T-cell (primary cell): Measurements from ENCODE around the gene LPIN1. TPM values are rescaled to one million over a fixed set of nuclear protein-coding genes. Genes with fewer than 3 reads are reported as not detected.
A peak's percentile ranks its signal among the peaks of the same experiment; 100 is the strongest.

Experiments
- ATAC-seq, 4 experiments: fragments of 200-7000 bp in 3 of 4; fragments of 150-1000 bp in 1 of 4; cut with Tn5 transposase; replicated peaks in 1 of 4; 1 replicate in 3 of 4; 2 replicates in 1 of 4; pipeline ENCODE4 v1.10.0; 2021; ENCODE audit warnings: moderate library complexity in 3 of 4, mild to moderate bottlenecking in 2 of 4, moderate number of reproducible peaks in 1 of 4
- CTCF ChIA-PET, 2 donors: fragments of 300-600 bp; sonication (Branson Sonifier 250); formaldehyde crosslinking; loops; one replicate each; lab custom pipeline; 2022; ENCODE audit warnings: antibody characterized with exemption in 2 of 2; lab: Charles Lee
- POLR2A ChIA-PET, 2 donors: fragments of 300-600 bp; sonication (Branson Sonifier 250); formaldehyde crosslinking; loops; one replicate each; lab custom pipeline; 2022; ENCODE audit warnings: antibody characterized with exemption in 2 of 2; lab: Charles Lee
- DNase-seq, 35 experiments: peaks; one replicate each; pipeline versions ENCODE4 v3.0.0 to v3.0.0-alpha.2; 2013 to 2023
- H3K27ac ChIP-seq: one replicate; pipeline ENCODE4 v1.5.1; 2013; ENCODE audit warnings: low read length
- H3K27me3 ChIP-seq, 2 experiments: replicated peaks in 1 of 2; 1 replicate in 1 of 2; 2 replicates in 1 of 2; pipeline versions ENCODE4 v1.6.1 to v1.7.0; 2013; ENCODE audit warnings: low read length in 1 of 2, mixed read lengths in 1 of 2; ENCODE audit not compliant: control insufficient read depth in 2 of 2, insufficient read depth in 2 of 2; ENCODE audit errors: extremely low read depth in 1 of 2
- H3K36me3 ChIP-seq, 2 donors: 1 replicate in 1 of 2; 2 replicates in 1 of 2; pipeline versions ENCODE4 v1.6.1 to v1.7.0; 2013; ENCODE audit warnings: low read length in 1 of 2; ENCODE audit not compliant: control insufficient read depth in 2 of 2, insufficient read depth in 1 of 2; ENCODE audit errors: extremely low read depth in 1 of 2
- H3K4me1 ChIP-seq, 2 experiments: 1 replicate in 1 of 2; 2 replicates in 1 of 2; pipeline versions ENCODE4 v1.6.1 to v1.7.0; 2013; ENCODE audit warnings: low read length in 2 of 2, mixed read lengths in 1 of 2; ENCODE audit not compliant: insufficient read depth in 2 of 2, control insufficient read depth in 1 of 2; ENCODE audit errors: extremely low read depth in 1 of 2
- H3K4me3 ChIP-seq, 2 donors: 1 replicate in 1 of 2; 2 replicates in 1 of 2; pipeline versions ENCODE4 v1.5.1 to v1.7.0; 2013; ENCODE audit warnings: mild to moderate bottlenecking in 2 of 2, low read length in 1 of 2, moderate library complexity in 1 of 2; ENCODE audit not compliant: control insufficient read depth in 1 of 2; ENCODE audit errors: extremely low read depth in 1 of 2
- H3K9me3 ChIP-seq: 2 replicates; pipeline ENCODE4 v1.7.0; 2013
- H3K27ac Mint-ChIP-seq, 2 donors: one replicate each; pipeline ENCODE4 v1.8.0; 2020 to 2021; ENCODE audit warnings: mild to moderate bottlenecking in 2 of 2, mixed read lengths in 2 of 2
- H3K27me3 Mint-ChIP-seq, 2 donors: one replicate each; pipeline ENCODE4 v1.8.0; 2021 to 2022; ENCODE audit warnings: mixed read lengths in 2 of 2
- H3K36me3 Mint-ChIP-seq: one replicate; pipeline ENCODE4 v1.8.0; 2021; ENCODE audit warnings: mixed read lengths
- H3K4me1 Mint-ChIP-seq, 3 donors: one replicate each; pipeline ENCODE4 v1.8.0; 2020 to 2022; ENCODE audit warnings: mixed read lengths in 3 of 3, mild to moderate bottlenecking in 1 of 3
- H3K4me3 Mint-ChIP-seq, 3 donors: one replicate each; pipeline ENCODE4 v1.8.0; 2020 to 2022; ENCODE audit warnings: mild to moderate bottlenecking in 3 of 3, mixed read lengths in 3 of 3, moderate library complexity in 3 of 3
- H3K9me3 Mint-ChIP-seq, 3 donors: one replicate each; pipeline ENCODE4 v1.8.0; 2020 to 2022; ENCODE audit warnings: mixed read lengths in 3 of 3
- WGBS: methylation state at CpG from one replicate; pipeline ENCODE4 v1.1.5; 2013; ENCODE audit warnings: missing lambda C conversion rate; ENCODE audit not compliant: insufficient coverage; 5-methylcytosine and 5-hydroxymethylcytosine counted together
- total RNA-seq, 35 experiments: library from RNA in 6 of 35; stranded (reverse) in 6 of 35; fragments of 120-200 nt in 1 of 35; gene quantifications; one replicate each; pipeline versions ENCODE4 v1.2.1 to v1.2.4 and lab custom pipeline; 2013 to 2026

Gene LPIN1
- total RNA-seq, 5 donors from 2014 or later (not counting 1 experiment from before 2014, with no cell fraction given), result 67.1 to 102 (median 88.0) TPM

- no peaks in the 10 kb centered on the region for H3K27me3 Mint-ChIP-seq
- ChIA-PET POLR2A (no interaction called here), CTCF (interaction anchor here (0.7 to 1.9 kb wide), 2 partner anchors 35 to 59 kb away, joined by 3 to 6 read pairs; no protein-coding TSS in a partner anchor)
- H3K27ac ChIP-seq, result peak overlapping the region; percentile 87
- ATAC-seq (no peak), DNase-seq (peak in 2 of 35 experiments; percentile 10 to 32)
- peaks cover 31 to 85% of the 10 kb centered on the region in 2 experiments for H3K4me1 ChIP-seq
- 74% methylated on average over 5 of the region's 13 CpGs for WGBS
- peaks cover 69 to 89% (median 85%) of the 10 kb centered on the region in 3 donors for H3K4me1 Mint-ChIP-seq
- H3K4me3 ChIP-seq, result peak overlapping the region in 1 of 2 donors; percentile 82
- H3K9me3 ChIP-seq, result no peaks in the 10 kb centered on the region
- no peaks in the 10 kb centered on the region for H3K9me3 Mint-ChIP-seq
- H3K36me3 Mint-ChIP-seq, result no peaks in the 10 kb centered on the region
- no peaks in the 10 kb centered on the region for H3K36me3 ChIP-seq
- no peaks in the 10 kb centered on the region for H3K27me3 ChIP-seq
- peak overlapping the region; percentile 87 to 96 (median 89) for H3K4me3 Mint-ChIP-seq
- peak overlapping the region; percentile 77 to 91 for H3K27ac Mint-ChIP-seq
Measured at GRCh38 chr2:11748861-11749645, 2.6 kb downstream of the LPIN1 start.

- H3K4me3 ChIP-seq, result no peak overlapping the region
- Mint-ChIP-seq H3K4me3 (peak overlapping the region; percentile 87 to 96 (median 89)), H3K4me1 (peaks cover 70 to 89% (median 85%) of the 10 kb centered on the region in 3 donors), H3K36me3 (no peaks in the 10 kb centered on the region), H3K27me3 (no peaks in the 10 kb centered on the region), H3K27ac (peak overlapping the region; percentile 77 to 91), H3K9me3 (no peaks in the 10 kb centered on the region)
- H3K9me3 ChIP-seq, result no peaks in the 10 kb centered on the region
- no peaks in the 10 kb centered on the region for H3K36me3 ChIP-seq
- H3K4me1 ChIP-seq, result peaks cover 34 to 85% of the 10 kb centered on the region in 2 experiments
- WGBS, result 66% methylated on average over 11 of the region's 13 CpGs
- H3K27me3 ChIP-seq, result no peaks in the 10 kb centered on the region
- ATAC-seq, result no peak
- peak overlapping the region; percentile 87 for H3K27ac ChIP-seq
- POLR2A ChIA-PET, result interaction anchor here in 1 of 2 donors (1.0 kb wide), 1 partner anchor 30 kb away, joined by 3 read pairs; no protein-coding TSS in a partner anchor
- peak in 3 of 35 experiments; percentile 9 to 58 (median 14) for DNase-seq
- CTCF ChIA-PET, result interaction anchor here (0.5 to 4.7 kb wide), 8 partner anchors 9 to 583 kb away, joined by 3 to 36 read pairs (median 4); no protein-coding TSS in a partner anchor
Measured at GRCh38 chr2:11749646-11750349, 3.4 kb downstream of the LPIN1 start.

- CTCF ChIA-PET, result interaction anchor here (0.5 to 4.7 kb wide), 9 partner anchors 8 to 582 kb away, joined by 3 to 36 read pairs (median 5); no protein-coding TSS in a partner anchor
- no peaks in the 10 kb centered on the region for H3K27me3 ChIP-seq
Measured at GRCh38 chr2:11750422-11750821, 4.0 kb downstream of the LPIN1 start.

GRCh38 chr2:11750917-11751316, 4.5 kb downstream of the LPIN1 start:
- Mint-ChIP-seq H3K36me3 (no peaks in the 10 kb centered on the region), H3K4me3 (peak overlapping the region; percentile 57 to 89 (median 60)), H3K27ac (peak overlapping the region; percentile 77 to 91), H3K9me3 (no peaks in the 10 kb centered on the region), H3K27me3 (no peaks in the 10 kb centered on the region), H3K4me1 (peaks cover 76 to 89% (median 87%) of the 10 kb centered on the region in 3 donors)
- no peak for ATAC-seq
- ChIA-PET CTCF (interaction anchor here in 1 of 2 donors (1.0 to 4.7 kb wide), 8 partner anchors 8 to 58 kb away, joined by 3 to 36 read pairs (median 5); no protein-coding TSS in a partner anchor), POLR2A (interaction anchor here (0.6 to 1.3 kb wide), 3 partner anchors 24 to 29 kb away, joined by 3 to 4 read pairs (median 3); no protein-coding TSS in a partner anchor)
- no peak overlapping the region for H3K4me3 ChIP-seq
- no peaks in the 10 kb centered on the region for H3K27me3 ChIP-seq
- H3K4me1 ChIP-seq, result peaks cover 34 to 84% of the 10 kb centered on the region in 2 experiments
- H3K36me3 ChIP-seq, result no peaks in the 10 kb centered on the region
- 57% methylated on average over 2 of the region's 7 CpGs for WGBS
- DNase-seq, result peak in 12 of 35 experiments; percentile 18 to 61 (median 38)
- H3K27ac ChIP-seq, result peak overlapping the region; percentile 87
- no peaks in the 10 kb centered on the region for H3K9me3 ChIP-seq

More at GRCh38 chr2:11750422-11750821, 4.0 kb downstream of the LPIN1 start:
- H3K36me3 Mint-ChIP-seq, result no peaks in the 10 kb centered on the region
- peak overlapping the region; percentile 87 for H3K27ac ChIP-seq
- no peak overlapping the region for H3K4me3 ChIP-seq
- H3K27ac Mint-ChIP-seq, result peak overlapping the region; percentile 77 to 91
- H3K9me3 Mint-ChIP-seq, result no peaks in the 10 kb centered on the region
- peaks cover 34 to 85% of the 10 kb centered on the region in 2 experiments for H3K4me1 ChIP-seq
- POLR2A ChIA-PET, result interaction anchor here in 1 of 2 donors (1.0 kb wide), 1 partner anchor 30 kb away, joined by 3 read pairs; no protein-coding TSS in a partner anchor
- no peaks in the 10 kb centered on the region for H3K9me3 ChIP-seq
- peak overlapping the region; percentile 57 to 89 (median 60) for H3K4me3 Mint-ChIP-seq
- ATAC-seq (peak; percentile 22 to 71 (median 26)), DNase-seq (peak in 29 of 35 experiments; percentile 13 to 88 (median 59))
- peaks cover 71 to 88% (median 86%) of the 10 kb centered on the region in 3 donors for H3K4me1 Mint-ChIP-seq
- no peaks in the 10 kb centered on the region for H3K36me3 ChIP-seq
- WGBS, result no CpG with 5 or more reads among the region's 5 CpGs
- no peaks in the 10 kb centered on the region for H3K27me3 Mint-ChIP-seq

- Mint-ChIP-seq H3K4me1 (peaks cover 79 to 94% (median 94%) of the 10 kb centered on the region in 3 donors), H3K27me3 (no peaks in the 10 kb centered on the region), H3K27ac (peak overlapping the region; percentile 86 to 93), H3K9me3 (no peaks in the 10 kb centered on the region), H3K4me3 (peak overlapping the region; percentile 68 to 83 (median 77)), H3K36me3 (no peaks in the 10 kb centered on the region)
- POLR2A ChIA-PET, result interaction anchor here (0.6 to 1.5 kb wide), 3 partner anchors 15 to 63 kb away, joined by 3 to 16 read pairs (median 3); no protein-coding TSS in a partner anchor
- Histone ChIP-seq H3K27ac (peak overlapping the region; percentile 89), H3K9me3 (no peaks in the 10 kb centered on the region), H3K4me1 (peaks cover 34 to 83% of the 10 kb centered on the region in 2 experiments), H3K36me3 (no peaks in the 10 kb centered on the region), H3K4me3 (no peak overlapping the region), H3K27me3 (no peaks in the 10 kb centered on the region)
- DNase-seq (no peak), ATAC-seq (no peak)
- CTCF ChIA-PET, result interaction anchor here (0.6 to 4.7 kb wide), 6 partner anchors 14 to 622 kb away, joined by 6 to 36 read pairs (median 10); no protein-coding TSS in a partner anchor
- 96% methylated on average over 5 of the region's 8 CpGs for WGBS
Measured at GRCh38 chr2:11752906-11753305, 6.5 kb downstream of the LPIN1 start.
